GM12878 (cell line): ENCODE measurements around the gene MFSD1. TPM values are rescaled to one million over a fixed set of nuclear protein-coding genes. Genes with fewer than 3 reads are reported as not detected.

Experiments used
- ATAC-seq: fragments of 200-7000 bp; cut with Tn5 transposase; 3 replicates; pipeline ENCODE4 v1.9.1; 2020; ENCODE audit warnings: mild to moderate bottlenecking, moderate library complexity
- BruUV-seq: library from RNA; stranded (reverse); fragments of 400-500 nt; replicated peaks from 2 replicates; lab custom pipeline; 2021; lab: Mats Ljungman, UMichigan
- CTCF ChIA-PET: fragments of 300-600 bp; sonication (Branson Sonifier 250); formaldehyde crosslinking; extraction: SDS; loops from one replicate; lab custom pipeline; 2021; ENCODE audit warnings: inconsistent platforms; lab: Yijun Ruan, JAX
- POLR2A ChIA-PET: fragments of 350-600 bp; formaldehyde crosslinking; extraction: SDS; loops from one replicate; lab custom pipeline; 2021; ENCODE audit warnings: inconsistent platforms; lab: Charles Lee
- RAD21 ChIA-PET: fragments of 300-600 bp; sonication (Branson Sonifier 250); formaldehyde crosslinking; loops from one replicate; lab custom pipeline; 2023; ENCODE audit warnings: antibody characterized with exemption; ENCODE audit not compliant: unreplicated experiment; lab: Charles Lee
- SMC1A ChIA-PET: fragments of 300-600 bp; sonication (Branson Sonifier 250); formaldehyde crosslinking; loops from one replicate; lab custom pipeline; 2023; ENCODE audit not compliant: unreplicated experiment, uncharacterized antibody; lab: Charles Lee
- DNase-seq: peaks from one replicate; pipeline ENCODE4 v3.0.0-alpha.2; 2011; ENCODE audit warnings: low read depth, low spot score
- FAIRE-seq: peaks from 3 replicates; lab custom pipeline; 2011; peaks lifted over from hg19 to GRCh38; lab: Jason Lieb, UNC
- H2AFZ ChIP-seq: 2 replicates; pipeline ENCODE4 v1.6.0; 2011; ENCODE audit warnings: low read depth, low read length, control low read depth; ENCODE audit not compliant: control insufficient read depth
- H3K27ac ChIP-seq: 2 replicates; pipeline ENCODE4 v1.5.1; 2011; ENCODE audit warnings: control low read depth; ENCODE audit not compliant: control insufficient read depth, insufficient read depth
- H3K27me3 ChIP-seq, 2 experiments: replicated peaks in 1 of 2; 2 replicates each; pipeline versions ENCODE4 v1.6.0 to v1.6.1; 2011; ENCODE audit warnings: low read length in 1 of 2; ENCODE audit not compliant: control insufficient read depth in 2 of 2, insufficient read depth in 2 of 2
- H3K36me3 ChIP-seq, 2 experiments: 2 replicates each; pipeline ENCODE4 v1.5.1; 2011; ENCODE audit warnings: low read length in 1 of 2; ENCODE audit not compliant: control insufficient read depth in 2 of 2, insufficient read depth in 2 of 2
- H3K4me1 ChIP-seq: 2 replicates; pipeline ENCODE4 v1.6.1; 2011; ENCODE audit warnings: mild to moderate bottlenecking, low read length, moderate library complexity, mixed read lengths; ENCODE audit not compliant: control insufficient read depth, insufficient read depth
- H3K4me2 ChIP-seq: 2 replicates; pipeline ENCODE4 v1.6.0; 2011; ENCODE audit warnings: control low read depth; ENCODE audit not compliant: control insufficient read depth, insufficient read depth
- H3K4me3 ChIP-seq: fragments of 200-600 bp; sonication (generic); 2 replicates; pipeline ENCODE4 v1.5.1; 2016
- H3K79me2 ChIP-seq: 2 replicates; pipeline ENCODE4 v1.6.0; 2011; ENCODE audit warnings: low read length; ENCODE audit not compliant: control insufficient read depth, insufficient read depth
- H3K9ac ChIP-seq: 2 replicates; pipeline ENCODE4 v1.8.0; 2011; ENCODE audit warnings: low read length, control low read depth, mixed read lengths; ENCODE audit not compliant: control insufficient read depth, insufficient read depth
- H3K9me3 ChIP-seq: replicated peaks from 3 replicates; pipeline ENCODE4 v1.5.1; 2011; ENCODE audit warnings: mild to moderate bottlenecking, low read length; ENCODE audit not compliant: control insufficient read depth, insufficient read depth
- H4K20me1 ChIP-seq: 2 replicates; pipeline ENCODE4 v1.6.0; 2011; ENCODE audit not compliant: control insufficient read depth, insufficient read depth
- CTCF ChIP-seq, 3 experiments: IDR thresholded peaks in 2 of 3; conservative IDR thresholded peaks in 1 of 3; 2 replicates each; pipeline ENCODE4 v1.5.1; 2011; ENCODE audit warnings: low read depth in 3 of 3, low read length in 3 of 3, mild to moderate bottlenecking in 3 of 3, control low read depth in 2 of 3, moderate library complexity in 2 of 3, inconsistent platforms in 1 of 3, mixed read lengths in 1 of 3; ENCODE audit not compliant: control insufficient read depth in 2 of 3, insufficient read depth in 1 of 3; ENCODE audit errors: extremely low read depth in 1 of 3
- HDAC6 ChIP-seq: fragments of 200-600 bp; sonication (generic); IDR thresholded peaks from one replicate; pipeline ENCODE4 v1.8.0; 2017; ENCODE audit warnings: antibody characterized with exemption; ENCODE audit not compliant: unreplicated experiment
- MTA3 ChIP-seq: IDR thresholded peaks from 2 replicates; pipeline ENCODE4 v1.6.1; 2012; ENCODE audit warnings: low read length, inconsistent platforms, borderline replicate concordance
- MXI1 ChIP-seq: fragments of 150-350 bp; IDR thresholded peaks from 2 replicates; pipeline ENCODE4 v1.6.1; 2011; ENCODE audit warnings: low read depth, mild to moderate bottlenecking, inconsistent platforms, low read length, improper control_type of control experiment
- MYB ChIP-seq: fragments of 150-350 bp; IDR thresholded peaks from 2 replicates; pipeline ENCODE4 v1.6.1; 2014; ENCODE audit warnings: mild to moderate bottlenecking, low read depth, low read length, borderline replicate concordance
- NFXL1 ChIP-seq: fragments of 450-650 bp; IDR thresholded peaks from 2 replicates; pipeline ENCODE4 v1.6.1; 2017; ENCODE audit warnings: antibody characterized with exemption, mild to moderate bottlenecking, borderline replicate concordance
- PML ChIP-seq: IDR thresholded peaks from 2 replicates; pipeline ENCODE4 v1.6.1; 2012; ENCODE audit warnings: low read length, inconsistent platforms
- POLR2A ChIP-seq: IDR thresholded peaks from 2 replicates; pipeline ENCODE4 v1.6.1; 2011; ENCODE audit warnings: low read depth, mild to moderate bottlenecking, low read length
- RB1 ChIP-seq: fragments of 450-650 bp; formaldehyde crosslinking; IDR thresholded peaks from 2 replicates; pipeline ENCODE4 v1.6.1; 2017; ENCODE audit warnings: mild to moderate bottlenecking, borderline replicate concordance
- REST ChIP-seq: IDR thresholded peaks from 2 replicates; pipeline ENCODE4 v1.6.1; 2012; ENCODE audit warnings: mild to moderate bottlenecking, low read depth, low read length
- TAF1 ChIP-seq: IDR thresholded peaks from 2 replicates; pipeline ENCODE4 v1.6.1; 2011; ENCODE audit warnings: mild to moderate bottlenecking, low read depth, low read length, borderline replicate concordance
- TBL1XR1 ChIP-seq: IDR thresholded peaks from 2 replicates; pipeline ENCODE4 v1.6.1; 2012; ENCODE audit warnings: low read depth, low read length, improper control_type of control experiment
- TCF12 ChIP-seq: IDR thresholded peaks from 2 replicates; pipeline ENCODE4 v1.6.1; 2011; ENCODE audit warnings: low read depth, mild to moderate bottlenecking, low read length
- TCF3 ChIP-seq: IDR thresholded peaks from 2 replicates; pipeline ENCODE4 v1.6.1; 2012; ENCODE audit warnings: low read depth, mild to moderate bottlenecking, low read length, borderline replicate concordance; ENCODE audit not compliant: insufficient read depth
- ZNF207 ChIP-seq: fragments of 450-650 bp; IDR thresholded peaks from 2 replicates; pipeline ENCODE4 v1.6.1; 2014; ENCODE audit warnings: antibody characterized with exemption, mild to moderate bottlenecking, borderline replicate concordance
- WGBS: methylation state at CpG from one replicate; pipeline ENCODE4 v1.1.6; 2016; ENCODE audit warnings: low lambda C conversion rate; ENCODE audit not compliant: insufficient replicate concordance, insufficient coverage; ENCODE audit errors: missing lambda C conversion rate; 5-methylcytosine and 5-hydroxymethylcytosine counted together
- in situ Hi-C: fragments of 300-500 bp; cut with MboI; formaldehyde crosslinking; loops from 9 replicates; pipeline ENCODE4 v1.14.3; 2018; ENCODE audit warnings: mixed read lengths
- intact Hi-C: fragments of 100-400 bp; cut with micrococcal nuclease; formaldehyde crosslinking; loops from one replicate; pipeline ENCODE4 v1.14.2; 2022; ENCODE audit not compliant: unreplicated experiment
- polyA plus RNA-seq, 11 experiments: library from polyadenylated mRNA; depleted of rRNA in 4 of 11; unstranded in 6 of 11; stranded (reverse) in 5 of 11; fragments of >200 nt; fragmentation: Nextera tagmentation in 4 of 11; fragmentation: Illumina TruSeq in 1 of 11; extraction: Ambion mirVana in 4 of 11; extraction: Trizol in 1 of 11; gene quantifications; 1 replicate in 1 of 11; 2 replicates in 10 of 11; pipeline versions ENCODE4 v1.2.1 to v1.2.3, GENCODE V29; 2011 to 2016; ENCODE audit warnings: inconsistent platforms in 2 of 11, missing spikeins in 2 of 11, low read depth in 1 of 11
- total RNA-seq, 4 experiments: library from RNA; depleted of rRNA in 3 of 4; stranded (reverse); fragments of >200 nt in 3 of 4; fragmentation: Illumina TruSeq in 1 of 4; extraction: Trizol in 1 of 4; gene quantifications; 2 replicates each; pipeline versions ENCODE4 v1.2.1 to v1.2.3, GENCODE V29; 2013 to 2021

The MFSD1 gene
- total and polyA plus RNA-seq, 10 of the 15 experiments (the other 5 are each of a cell fraction or from before 2014, with no cell fraction given), result 7.3 to 41.7 (median 28.6) TPM

- TF ChIP-seq TBL1XR1 (no peak), REST (no peak)
These were observed 653 bp upstream of the MFSD1 start (continued) for GRCh38 chr3:158801201-158801600.

- FAIRE-seq (peak; percentile 44), ATAC-seq (peak; percentile 67)
- no TSS peak for BruUV-seq
- no peak for TF ChIP-seq RB1
- TF ChIP-seq POLR2A, result no peak
- TF ChIP-seq MTA3, result no peak
- no peak for TF ChIP-seq HDAC6
- no peak for TF ChIP-seq PML
- no peak for TF ChIP-seq ZNF207
- TF ChIP-seq TAF1, result peak; percentile 12; the same call in 1 of the 2 replicates
- TF ChIP-seq CTCF (IDR thresholded peaks at IDR 0.05 in 2 of 3, conservative IDR thresholded peaks at IDR 0.05 in 1 of 3; ENCODE audit: control insufficient read depth in 2 of 3, extremely low read depth in 1 of 3, insufficient read depth in 1 of 3, low read depth in 3 of 3, low read length in 3 of 3), result peak in 1 of 3 experiments; percentile 6; a peak in 1 of 6 replicates
- no peak for TF ChIP-seq MYB
- TF ChIP-seq MXI1, result 0 out of 2 replicates have a peak, but pooled peaks have one; percentile 26
- TF ChIP-seq TCF3, result no peak
- TF ChIP-seq TCF12, result no peak
- TF ChIP-seq NFXL1, result no peak
These were observed 785 bp downstream of the MFSD1 start for GRCh38 chr3:158802409-158803268.

More at GRCh38 chr3:158802409-158803268, 785 bp downstream of the MFSD1 start:
- in situ Hi-C loops, result no loop called here
- SMC1A ChIA-PET, result interaction anchor here (0.5 to 3.1 kb wide), 4 partner anchors 9 to 76 kb away, joined by 3 to 9 read pairs (median 4); no protein-coding TSS in a partner anchor
- Histone ChIP-seq H4K20me1 (no peaks in the 10 kb centered on the region), H3K9ac (peak overlapping the region; percentile 78), H3K27me3 (no peaks in the 10 kb centered on the region), H2AFZ (peak overlapping the region; percentile 95), H3K79me2 (peaks cover 10% of the 10 kb centered on the region), H3K36me3 (peaks cover 0 to 2% of the 10 kb centered on the region in 2 experiments; a peak in 2 of 4 replicates), H3K27ac (peak overlapping the region; percentile 61; the same call in 1 of the 2 replicates), H3K4me2 (peak overlapping the region; percentile 99), H3K4me3 (peak overlapping the region; percentile 93), H3K9me3 (no peaks in the 10 kb centered on the region), H3K4me1 (peaks cover 3% of the 10 kb centered on the region)
- 29% methylated on average over 25 of the region's 25 CpGs for WGBS
- POLR2A ChIA-PET, result interaction anchor here (1.7 kb wide), 1 partner anchor 8 kb away, joined by 4 read pairs; no protein-coding TSS in a partner anchor
- RAD21 ChIA-PET, result interaction anchor here (0.6 to 1.3 kb wide), 4 partner anchors 13 to 127 kb away, joined by 3 to 8 read pairs (median 3); no protein-coding TSS in a partner anchor
- intact Hi-C loops, result no loop called here
- no peak for DNase-seq
- CTCF ChIA-PET, result interaction anchor here (0.7 to 4.4 kb wide), 10 partner anchors 8 to 271 kb away, joined by 3 to 33 read pairs (median 6); partner anchors contain the start of gene GFM1
